Skin epidermis (tissue), 12 donors: Measurements from ENCODE around the gene CAMK4.
"Not testable (repeated sequence)": the region's sequence is repeated elsewhere in the genome, so short reads cannot be mapped to it uniquely, and the experiment has no call there.

Experiments
- H3K27ac ChIP-seq, 21 experiments: fragments of 200-600 bp; sonication (generic) in 11 of 21; one replicate each; pipeline ENCODE4 v1.5.0; 2020; ENCODE audit warnings: mild to moderate bottlenecking in 3 of 21, inconsistent platforms in 2 of 21, moderate library complexity in 2 of 21
- H3K4me3 ChIP-seq, 7 experiments: fragments of 200-600 bp; sonication (generic) in 2 of 7; one replicate each; pipeline ENCODE4 v1.5.0; 2020; ENCODE audit warnings: inconsistent platforms in 2 of 7, mild to moderate bottlenecking in 2 of 7, moderate library complexity in 1 of 7

CAMK4 gene

DNA sequence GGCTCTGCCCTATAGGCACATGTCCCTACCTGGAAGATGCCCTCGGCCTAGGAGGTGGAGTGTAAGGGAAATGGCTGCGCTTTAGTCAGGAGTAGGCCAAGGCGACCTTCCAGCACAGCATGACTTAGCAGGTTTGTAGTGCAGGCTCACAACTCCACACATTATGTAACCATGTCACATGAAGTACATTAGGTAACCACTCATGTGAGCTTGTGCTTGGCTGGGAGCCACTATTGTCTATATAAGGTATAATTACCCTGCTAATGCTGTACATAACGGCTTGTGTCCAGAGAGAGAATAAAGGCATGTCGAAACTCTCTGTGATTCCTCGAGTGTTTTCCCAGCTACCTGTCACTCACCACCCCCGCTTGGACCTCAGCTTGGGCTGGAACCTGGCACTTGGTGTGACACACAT, 74.9 kb downstream of the CAMK4 start:
- H3K27ac ChIP-seq = no peak overlapping the region

DNA sequence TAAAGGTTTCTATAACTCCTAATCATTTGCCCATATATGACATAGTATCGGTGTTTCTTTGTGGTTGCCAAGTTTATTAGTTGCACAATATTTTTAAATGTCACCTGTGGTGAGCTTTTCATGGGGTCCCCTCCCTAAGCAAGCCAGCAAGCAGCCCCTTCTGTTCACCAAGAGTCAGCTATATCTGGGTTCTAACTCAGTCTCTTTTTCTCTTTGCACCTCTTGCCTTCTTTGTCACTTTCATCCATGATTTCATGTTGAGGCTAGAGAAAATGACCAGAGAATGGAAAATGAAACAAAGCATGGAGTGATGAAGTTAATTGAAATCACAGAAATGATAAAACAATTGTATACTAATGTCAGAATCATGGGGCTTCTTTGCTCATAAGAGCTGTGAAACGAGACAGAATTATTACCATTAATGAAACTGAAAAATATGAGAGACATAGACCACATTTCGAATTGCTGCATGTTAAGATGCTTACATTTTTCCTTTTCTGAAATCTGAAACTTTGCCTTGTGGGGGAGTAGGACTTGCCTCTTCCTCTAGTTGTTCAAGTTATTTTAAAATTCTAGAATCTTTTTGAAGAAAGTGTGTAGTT, 75.7 kb downstream of the CAMK4 start:
- H3K27ac ChIP-seq = no peak overlapping the region
- H3K4me3 ChIP-seq = no peak overlapping the region

More for the DNA sequence above, 74.9 kb downstream of the CAMK4 start:
- H3K4me3 ChIP-seq = no peak overlapping the region

DNA sequence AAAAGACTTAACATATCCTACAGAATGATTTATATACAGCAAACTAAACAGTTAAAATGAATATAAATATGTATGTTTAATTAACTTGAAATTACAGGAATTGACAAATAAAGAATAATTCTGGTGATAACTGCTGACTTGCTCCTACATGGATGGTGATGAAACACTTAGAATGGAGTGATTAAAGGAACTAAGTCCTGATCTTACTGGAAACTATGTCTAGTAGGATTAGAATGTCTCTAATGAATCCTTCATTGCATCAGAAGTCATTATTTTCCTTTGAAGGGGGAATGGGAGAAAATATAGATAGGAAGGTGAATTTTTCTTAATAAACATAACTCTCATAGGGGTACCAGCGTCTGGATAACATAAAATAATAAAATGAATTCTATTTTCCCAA, 77.1 kb downstream of the CAMK4 start:
- Histone ChIP-seq H3K27ac (no peak overlapping the region), H3K4me3 (peak overlapping the region in 1 of 7 experiments; percentile 20)

DNA sequence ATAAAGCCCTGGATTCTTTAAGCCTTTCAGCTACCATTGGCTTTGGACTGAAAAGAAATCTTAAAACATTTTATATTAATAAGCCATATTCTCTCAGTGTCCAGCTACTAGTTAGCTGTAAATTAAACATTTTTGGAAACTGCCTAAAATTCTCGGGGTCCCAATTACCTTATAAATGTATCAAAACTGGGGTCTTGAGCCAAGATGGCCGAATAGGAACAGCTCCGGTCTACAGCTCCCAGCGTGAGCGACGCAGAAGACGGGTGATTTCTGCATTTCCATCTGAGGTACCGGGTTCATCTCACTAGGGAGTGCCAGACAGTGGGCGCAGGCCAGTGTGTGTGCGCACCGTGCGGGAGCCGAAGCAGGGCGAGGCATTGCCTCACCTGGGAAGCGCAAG, 77.9 kb downstream of the CAMK4 start:
- Histone ChIP-seq H3K4me3 (peak overlapping the region in 1 of 7 experiments; percentile 20), H3K27ac (peak overlapping the region in 1 of 21 experiments; percentile 50)

DNA sequence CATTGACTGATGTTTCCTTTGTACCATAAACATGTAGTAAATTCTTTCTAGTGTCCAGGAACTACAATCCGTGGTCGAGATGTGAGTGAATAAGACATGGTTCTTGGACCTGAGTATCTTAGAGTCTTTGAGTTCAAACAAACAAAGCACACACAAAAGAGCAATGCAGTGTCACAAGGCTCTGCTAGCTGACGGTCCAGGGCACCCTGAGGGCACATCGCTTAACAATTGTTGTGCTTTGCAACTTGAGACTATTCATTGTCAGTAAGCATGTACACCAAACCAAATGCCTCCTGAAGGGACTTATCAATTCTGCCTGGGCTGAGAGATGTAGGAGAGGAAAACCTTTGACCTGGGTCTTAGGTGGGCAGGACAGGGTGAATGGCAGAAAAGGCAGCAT, 84.8 kb downstream of the CAMK4 start:
- Histone ChIP-seq H3K27ac (no peak overlapping the region), H3K4me3 (no peak overlapping the region)

DNA sequence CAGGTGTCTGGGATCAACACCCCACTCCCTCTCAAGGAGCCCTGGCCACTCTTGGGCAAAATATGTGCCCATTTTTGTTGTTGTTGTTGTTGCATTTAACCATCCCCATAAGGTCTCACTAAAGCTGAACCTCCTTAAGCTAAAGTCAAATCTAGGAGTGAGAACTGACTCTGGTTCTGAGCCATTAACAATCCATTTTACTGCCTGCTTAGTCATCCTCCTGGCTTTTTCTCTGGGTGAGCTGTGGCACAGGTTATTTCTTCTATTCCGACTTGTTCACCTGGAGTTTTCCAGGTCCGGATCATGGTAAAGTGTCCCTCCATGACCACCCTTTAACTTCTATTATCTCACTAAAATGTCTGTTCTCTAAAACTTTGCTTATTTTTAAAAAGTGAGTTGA, 85.2 kb downstream of the CAMK4 start:
- Histone ChIP-seq H3K27ac (no peak overlapping the region), H3K4me3 (no peak overlapping the region)

DNA sequence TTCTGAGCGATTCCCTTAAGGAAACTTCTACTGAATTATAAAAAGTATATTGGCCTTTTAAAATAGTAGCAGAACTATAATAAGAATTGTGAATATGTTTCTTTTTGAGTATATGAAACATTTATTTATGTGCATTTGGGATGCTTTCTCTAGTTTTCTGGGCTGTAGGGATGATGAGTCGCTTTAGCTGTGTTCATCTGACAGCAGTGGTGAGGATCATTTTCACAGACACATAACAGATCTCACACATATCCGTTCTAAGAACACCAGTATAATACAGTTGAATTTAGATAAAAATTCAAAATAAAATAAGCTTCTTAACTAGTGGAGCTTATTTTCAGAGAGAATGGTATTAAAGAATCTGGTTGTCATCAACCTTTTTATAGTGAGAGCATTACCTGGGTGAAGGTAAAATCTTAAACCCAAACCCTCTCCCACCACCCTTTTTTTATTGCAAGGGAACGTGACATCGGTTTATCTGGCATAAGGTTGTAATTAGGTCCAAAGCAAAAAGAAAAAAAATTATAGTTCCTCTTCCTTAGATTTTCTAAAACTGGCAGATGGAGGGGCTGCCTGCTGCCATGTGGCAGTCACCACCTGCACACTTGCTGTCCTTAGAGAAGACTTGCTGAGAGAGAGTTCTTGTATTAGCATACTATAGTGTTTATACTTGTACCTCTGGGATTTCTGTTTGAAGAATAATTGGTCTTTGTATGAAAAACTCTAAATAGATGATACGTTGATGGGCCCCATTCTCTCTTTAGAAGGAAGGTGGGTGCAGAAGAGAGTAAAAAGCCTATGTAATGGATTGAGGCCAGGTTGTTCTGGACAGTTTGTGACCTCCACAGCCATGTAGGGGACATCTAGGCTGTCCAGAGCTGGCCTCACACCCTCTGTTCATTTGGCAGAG, 86.8 kb downstream of the CAMK4 start:
- Histone ChIP-seq H3K27ac (no peak overlapping the region), H3K4me3 (no peak overlapping the region)

DNA sequence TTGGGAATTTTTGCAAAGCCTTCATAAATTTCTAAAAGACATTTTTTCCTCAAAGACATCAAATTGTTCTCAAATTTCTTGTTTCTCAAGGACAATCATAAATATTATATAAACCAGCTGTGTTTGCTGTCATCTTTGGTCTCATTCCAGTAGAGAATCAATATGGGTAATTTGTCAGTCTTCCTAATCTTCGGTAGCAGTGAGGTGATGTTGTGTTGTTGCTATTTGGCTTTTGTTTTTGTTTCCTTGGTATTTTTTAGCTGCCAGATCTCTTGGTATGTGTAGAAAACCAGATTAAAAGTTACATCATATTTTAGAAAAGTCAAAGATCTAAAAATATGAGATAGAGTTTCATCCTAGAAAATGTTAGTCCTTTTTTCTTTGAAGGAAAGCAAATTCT, 87.5 kb downstream of the CAMK4 start:
- no peak overlapping the region for H3K4me3 ChIP-seq
- no peak overlapping the region for H3K27ac ChIP-seq

DNA sequence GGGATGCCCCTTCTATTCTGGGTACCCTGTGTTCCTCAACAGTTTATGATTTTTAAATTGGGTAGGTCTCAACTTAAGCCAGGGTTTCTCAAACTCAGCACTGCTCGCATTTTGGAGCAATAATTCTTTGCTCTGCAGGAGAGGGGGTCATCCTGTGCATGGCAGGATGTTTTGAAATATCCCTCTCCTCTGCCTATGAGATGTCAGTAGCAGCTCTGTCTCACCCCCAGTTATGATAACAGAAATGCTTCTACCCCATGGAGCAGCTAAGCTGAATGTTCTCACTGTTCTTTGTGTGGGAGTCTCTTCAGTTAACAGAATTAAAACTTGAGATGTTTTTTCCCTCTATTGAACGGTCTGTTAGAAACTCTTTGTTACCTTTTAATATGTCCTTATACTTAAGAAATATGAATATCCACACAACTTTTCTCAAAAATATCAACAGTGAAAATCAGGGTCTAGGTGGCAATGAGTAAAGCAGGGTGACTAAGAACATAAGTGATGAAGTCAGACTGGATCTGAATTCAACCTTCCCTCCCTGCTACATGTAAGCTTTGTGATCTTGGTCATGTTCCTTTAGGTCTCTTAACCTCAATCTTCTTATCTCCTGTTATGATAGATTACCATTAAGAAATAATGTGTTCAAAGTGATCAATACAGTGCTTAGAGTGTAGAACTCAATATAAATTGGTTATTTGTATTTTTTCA, 89.0 kb downstream of the CAMK4 start:
- H3K4me3 ChIP-seq = no peak overlapping the region
- no peak overlapping the region for H3K27ac ChIP-seq

DNA sequence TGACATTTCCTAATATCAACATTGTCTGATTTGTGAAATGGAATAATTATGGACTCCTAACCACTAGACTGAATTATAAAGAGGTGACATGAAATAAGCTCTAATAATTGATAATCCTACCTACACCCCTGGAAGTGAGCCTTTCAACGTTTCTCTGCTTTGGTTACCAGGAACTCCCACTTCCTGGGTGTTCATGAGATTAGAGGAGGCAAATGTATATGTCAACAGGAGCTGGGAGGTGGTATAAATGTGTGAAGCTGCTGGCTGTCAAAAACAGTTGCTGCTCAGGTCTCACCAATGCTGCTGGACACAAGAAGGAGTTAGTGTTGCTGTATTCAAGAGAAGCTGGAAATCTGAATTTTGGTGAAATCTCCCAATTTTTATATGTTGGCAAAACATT, 96.8 kb downstream of the CAMK4 start:
- Histone ChIP-seq H3K27ac (no peak overlapping the region), H3K4me3 (no peak overlapping the region)

DNA sequence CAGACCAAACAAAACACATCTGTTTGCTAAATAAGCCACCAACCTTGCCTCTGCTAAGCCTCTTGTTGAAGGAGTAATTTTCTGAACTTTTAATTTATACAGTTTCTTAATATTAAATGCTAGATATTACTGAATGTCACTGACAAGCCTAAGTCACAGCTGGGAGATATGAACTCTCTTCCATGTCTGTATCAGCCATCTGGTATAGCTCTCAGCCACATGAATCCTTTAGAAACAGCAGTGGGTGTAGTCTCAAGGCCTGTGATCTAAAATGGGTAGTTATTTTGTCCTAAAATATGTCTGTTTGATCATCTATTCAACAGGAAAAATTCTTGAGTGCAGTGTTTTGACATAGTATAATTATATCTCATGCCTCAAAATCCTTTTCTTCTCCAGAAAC, 97.2 kb downstream of the CAMK4 start:
- no peak overlapping the region for H3K4me3 ChIP-seq
- H3K27ac ChIP-seq = no peak overlapping the region

DNA sequence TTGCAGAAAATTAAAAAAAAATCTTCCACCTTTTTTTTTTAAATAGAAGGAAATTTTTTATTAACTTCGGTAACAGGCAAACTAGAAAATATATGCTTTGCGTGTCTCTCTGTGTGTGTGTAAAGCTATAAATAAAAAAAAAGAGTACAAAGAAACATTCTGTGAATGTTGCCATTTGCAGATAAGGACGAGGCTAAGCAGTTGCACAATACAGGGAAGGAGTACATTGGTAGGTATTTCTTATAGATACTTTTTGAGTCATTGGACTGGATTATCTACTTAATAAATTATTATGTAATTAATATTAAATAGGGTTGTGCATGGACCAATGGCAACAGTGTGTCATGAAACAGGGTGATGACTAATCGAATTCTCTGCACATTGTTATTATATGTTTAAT, 102.4 kb downstream of the CAMK4 start:
- H3K27ac ChIP-seq = no peak overlapping the region
- no peak overlapping the region for H3K4me3 ChIP-seq

DNA sequence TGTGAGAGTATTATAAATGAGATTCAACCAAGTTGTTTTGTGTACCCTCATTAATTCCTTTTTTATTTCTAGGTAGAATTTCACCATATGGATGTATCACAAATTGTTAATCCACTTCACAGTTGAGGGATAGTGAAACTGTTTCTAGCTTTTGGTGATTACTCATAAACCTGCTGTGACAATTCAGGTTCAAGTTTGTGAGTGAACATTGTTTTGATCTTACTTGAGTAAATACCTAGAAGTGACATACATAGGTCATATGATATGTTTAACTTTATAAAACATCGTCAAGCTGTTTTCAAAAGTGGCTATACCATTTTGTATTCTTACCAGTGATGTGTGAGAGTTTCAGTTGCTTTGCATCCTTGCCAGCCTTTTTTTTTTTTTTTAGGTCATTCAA, 112.9 kb downstream of the CAMK4 start:
- no peak overlapping the region for H3K4me3 ChIP-seq
- H3K27ac ChIP-seq = no peak overlapping the region

DNA sequence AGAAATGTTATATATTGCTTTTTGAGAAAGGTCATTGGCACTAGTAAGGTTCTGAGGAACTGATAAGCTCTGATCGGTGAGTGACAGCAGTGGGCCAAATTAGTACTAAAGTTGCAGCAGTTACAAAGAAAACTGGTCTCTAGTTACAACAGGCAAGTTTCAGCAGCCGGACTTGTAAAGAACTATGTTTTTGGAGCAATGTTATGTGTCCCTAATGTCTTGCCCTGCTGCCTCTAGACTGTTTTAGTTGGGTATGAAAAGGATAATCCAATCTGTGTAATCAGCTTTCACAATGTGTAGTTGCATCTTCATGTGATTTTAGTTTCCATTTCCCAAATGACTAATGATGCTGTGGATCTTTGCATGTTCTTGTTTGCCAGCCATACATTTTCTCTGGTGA, 113.5 kb downstream of the CAMK4 start:
- no peak overlapping the region for H3K4me3 ChIP-seq
- no peak overlapping the region for H3K27ac ChIP-seq

DNA sequence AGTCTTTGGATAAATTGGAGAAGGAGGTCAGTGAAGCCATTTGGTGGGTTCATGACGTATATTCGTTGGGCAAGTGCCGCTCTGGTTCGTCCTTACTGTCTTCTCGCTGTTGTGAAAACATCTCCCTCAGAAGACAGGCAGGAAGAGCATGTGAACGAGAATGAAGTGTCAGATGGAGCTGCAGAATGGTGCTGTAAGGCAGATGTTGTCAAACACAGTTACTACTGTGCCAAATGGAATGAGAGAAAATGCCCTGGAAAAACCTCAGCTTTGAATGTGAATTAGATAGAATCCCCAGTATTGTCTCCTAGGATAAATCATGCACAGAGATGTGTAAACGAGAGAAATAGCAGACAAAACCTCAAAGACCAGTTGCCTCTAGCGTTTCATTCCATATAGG, 121.5 kb downstream of the CAMK4 start:
- Histone ChIP-seq H3K4me3 (no peak overlapping the region), H3K27ac (no peak overlapping the region)

DNA sequence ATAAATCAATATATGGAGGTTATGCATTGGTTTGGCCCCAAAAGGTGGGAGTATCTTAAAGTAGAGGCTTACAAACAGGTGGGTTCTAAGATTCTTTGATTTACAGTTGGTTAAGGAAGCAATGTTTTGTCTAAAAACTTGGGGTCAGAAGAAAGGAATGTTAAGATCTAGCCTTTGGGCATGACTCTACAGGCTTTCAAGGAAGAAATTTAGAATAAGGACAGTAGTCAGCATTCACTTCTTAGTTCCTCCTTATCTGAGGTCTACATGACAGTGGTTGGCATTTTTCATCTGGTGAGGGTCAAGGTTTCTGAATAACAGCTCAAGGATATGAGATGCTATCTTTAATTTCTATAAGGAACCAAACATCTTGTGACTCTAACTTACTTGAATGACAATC, 122.8 kb downstream of the CAMK4 start:
- H3K4me3 ChIP-seq = no peak overlapping the region
- H3K27ac ChIP-seq = no peak overlapping the region

DNA sequence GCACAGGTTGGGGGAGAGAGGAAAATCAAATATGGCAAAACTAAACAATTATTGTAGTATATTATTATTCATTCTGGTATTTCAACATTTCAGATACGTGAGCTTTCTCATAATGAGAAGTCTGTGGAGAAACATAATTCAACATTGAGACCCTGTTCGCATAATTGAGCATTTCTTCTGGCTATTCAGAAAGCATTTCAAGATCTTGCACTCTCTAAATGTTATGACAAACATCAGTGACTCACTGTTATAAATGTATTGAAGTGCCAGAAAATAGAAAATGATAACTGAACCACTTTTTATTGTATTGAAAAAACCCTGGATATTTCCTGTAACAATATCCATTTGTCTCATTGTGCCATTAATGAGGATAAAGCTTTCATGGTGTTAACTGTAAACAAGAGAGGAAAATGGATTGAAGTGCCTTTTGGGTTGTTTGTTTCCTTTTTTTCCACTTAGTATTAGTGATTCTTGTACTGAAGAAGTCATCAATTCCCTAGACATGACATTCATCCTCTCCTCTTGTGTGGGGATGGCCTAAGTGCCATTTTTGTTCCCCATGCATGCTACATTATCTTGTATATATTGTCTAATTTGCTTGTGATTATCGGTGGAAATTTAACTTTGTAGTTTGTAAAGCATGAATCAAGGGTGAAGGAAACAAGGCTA, 124.6 kb downstream of the CAMK4 start:
- no peak overlapping the region for H3K27ac ChIP-seq
- no peak overlapping the region for H3K4me3 ChIP-seq

DNA sequence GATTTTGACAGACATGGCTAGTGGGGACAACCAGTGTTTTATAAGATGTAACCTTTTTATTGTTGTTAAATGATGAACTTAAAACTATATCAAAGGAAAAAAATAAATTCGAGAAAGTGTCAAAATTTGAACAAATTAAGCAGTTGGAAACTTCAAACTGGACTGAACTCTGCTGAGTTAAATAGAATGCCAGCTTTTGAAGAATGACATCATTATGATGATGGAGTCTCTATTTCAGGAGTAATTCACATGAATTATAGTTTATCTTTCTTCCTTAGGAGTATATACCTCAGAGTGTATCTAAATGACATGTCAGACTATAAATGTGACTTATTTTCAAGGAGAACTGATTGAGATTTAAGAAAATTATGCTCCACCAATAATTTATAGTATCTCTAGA, 125.2 kb downstream of the CAMK4 start:
- no peak overlapping the region for H3K27ac ChIP-seq
- no peak overlapping the region for H3K4me3 ChIP-seq

DNA sequence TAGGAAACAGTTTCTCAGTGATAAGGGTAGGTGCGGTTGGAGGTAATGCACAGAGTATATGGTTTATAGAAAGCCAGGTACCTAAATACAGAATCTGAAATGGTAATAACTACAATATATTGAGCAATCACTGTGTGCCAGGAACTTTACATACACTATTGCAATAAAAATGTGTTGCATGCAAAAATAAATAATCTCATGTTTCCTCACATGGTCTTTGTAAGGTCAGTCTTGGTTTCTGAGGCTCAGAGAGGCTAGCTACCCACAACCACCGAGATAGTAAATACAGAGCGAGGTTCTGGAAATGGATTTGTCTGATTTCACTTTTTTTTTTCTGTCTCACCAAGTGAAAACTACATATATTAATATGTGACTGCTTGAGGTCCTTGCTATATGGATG, 128.9 kb downstream of the CAMK4 start:
- H3K27ac ChIP-seq = no peak overlapping the region
- no peak overlapping the region for H3K4me3 ChIP-seq

DNA sequence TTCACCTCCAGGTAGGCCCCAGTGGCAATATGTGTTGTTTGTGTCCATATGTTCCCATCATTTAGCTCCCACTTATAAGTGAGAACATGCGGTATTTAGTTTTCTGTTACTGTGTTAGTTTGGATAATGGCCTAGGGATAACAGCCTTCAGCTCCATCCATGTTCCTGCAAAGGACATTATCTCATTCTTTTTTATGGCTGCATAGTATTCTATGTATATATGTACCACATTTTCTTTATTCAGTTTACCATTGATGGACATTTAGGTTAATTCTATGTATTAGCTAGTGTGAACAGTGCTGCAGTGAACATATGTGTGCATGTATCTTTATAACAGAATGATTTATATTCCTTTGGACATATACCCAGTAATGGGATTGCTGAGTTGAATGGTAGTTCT, 134.5 kb downstream of the CAMK4 start:
- H3K4me3 ChIP-seq, H3K27ac ChIP-seq: not testable (repeated sequence)
